ENCODE results near the gene PCDH19. TPM values are rescaled to one million over a fixed set of nuclear protein-coding genes. Genes with fewer than 3 reads are reported as not detected.
A peak's percentile ranks its signal among the peaks of the same experiment; 100 is the strongest.
"Not testable (repeated sequence)": the region's sequence is repeated elsewhere in the genome, so short reads cannot be mapped to it uniquely, and the experiment has no call there.

PCDH19 gene
- 0.35 TPM for total RNA-seq

GRCh38 chrX:100409610-100410590, at the start of gene PCDH19:
Gene PCDH19 (minus strand): TSS chrX:100410273. CDS start chrX:100408597, 1,676 bp downstream.
- peak; percentile 86 for ATAC-seq
- DNase-seq (ENCODE audit: low spot score) = peak; percentile 49

- ATAC-seq (peak; percentile 38), DNase-seq (ENCODE audit: low spot score) (peak; percentile 36)
These were observed 39.9 kb upstream of the PCDH19 start for GRCh38 chrX:100449696-100450608.

DNA sequence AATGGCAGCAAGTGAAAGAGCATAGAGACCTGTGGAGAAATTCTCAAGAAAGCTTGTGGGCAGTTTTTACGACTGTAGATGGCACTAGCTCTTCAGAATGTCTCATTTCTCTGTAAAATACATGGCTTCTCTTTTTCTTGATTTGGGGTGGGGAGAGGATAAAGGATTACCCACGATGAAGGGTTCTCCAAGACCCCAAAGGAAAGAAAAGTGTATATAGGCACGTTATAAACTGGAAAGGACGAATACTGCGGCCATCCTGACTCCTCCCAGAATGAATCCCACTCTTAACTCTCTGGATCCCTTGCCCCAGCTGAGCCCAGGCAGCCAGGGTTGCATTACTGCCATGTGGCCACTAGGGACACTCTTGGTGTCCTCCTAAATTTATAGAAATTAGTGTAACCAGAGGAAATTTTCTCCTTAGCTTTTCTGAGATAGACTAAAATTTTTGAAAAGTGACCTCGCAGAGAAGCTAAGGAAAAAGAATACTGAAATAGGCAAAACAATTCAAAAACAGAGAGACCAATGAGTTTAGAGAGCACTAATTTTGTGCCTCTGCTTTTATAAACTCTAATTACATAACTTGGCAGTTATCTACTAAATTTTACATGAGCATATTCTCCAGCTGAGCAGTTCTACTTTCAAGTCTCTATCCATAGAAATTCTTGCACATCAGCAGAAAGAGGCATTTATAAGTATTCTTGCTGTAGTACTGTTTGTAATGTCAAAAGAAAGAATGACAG, 37.8 kb upstream of the PCDH19 start:
- DNase-seq (ENCODE audit: low spot score) (no peak), ATAC-seq (peak; percentile 88)

DNA sequence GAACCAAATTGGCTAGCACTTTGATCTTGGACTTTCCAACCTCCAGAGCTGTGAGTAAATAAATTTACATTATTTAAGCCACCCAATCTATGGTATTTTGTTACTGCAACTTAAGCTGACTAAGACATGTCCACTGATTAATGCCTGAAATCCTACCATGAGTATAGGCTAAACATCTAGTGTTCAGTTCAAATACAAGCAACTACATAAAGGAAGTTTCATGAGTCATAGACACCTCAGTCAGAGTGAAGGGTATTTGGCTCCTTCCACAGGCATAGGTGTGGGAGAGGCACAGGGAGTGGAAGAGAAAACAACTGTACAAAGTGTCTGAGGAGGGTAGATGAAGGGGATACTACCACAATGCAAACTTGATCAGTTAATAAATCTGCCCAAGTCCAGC, 35.5 kb upstream of the PCDH19 start:
- ATAC-seq (no peak), DNase-seq (ENCODE audit: low spot score) (no peak)

DNA sequence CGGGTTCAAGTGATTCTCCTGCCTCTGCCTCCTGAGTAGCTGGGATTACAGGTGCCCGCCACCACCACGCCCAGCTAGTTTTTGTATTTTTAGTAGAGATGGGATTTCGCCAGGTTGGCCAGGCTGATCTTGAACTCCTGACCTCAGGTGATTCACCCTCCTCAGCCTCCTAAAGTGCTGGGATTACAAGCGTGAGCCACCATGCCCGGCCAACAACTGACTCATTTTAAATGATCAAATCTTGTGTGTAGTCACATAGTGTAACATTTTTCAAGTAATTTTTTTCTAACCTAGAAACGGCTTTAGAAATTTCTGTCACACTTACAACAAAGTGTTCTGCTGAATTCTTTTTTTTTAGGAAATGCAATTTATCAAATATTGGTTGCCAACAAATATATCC, 31.2 kb upstream of the PCDH19 start:
- DNase-seq (ENCODE audit: low spot score); ATAC-seq: not testable (repeated sequence)

DNA sequence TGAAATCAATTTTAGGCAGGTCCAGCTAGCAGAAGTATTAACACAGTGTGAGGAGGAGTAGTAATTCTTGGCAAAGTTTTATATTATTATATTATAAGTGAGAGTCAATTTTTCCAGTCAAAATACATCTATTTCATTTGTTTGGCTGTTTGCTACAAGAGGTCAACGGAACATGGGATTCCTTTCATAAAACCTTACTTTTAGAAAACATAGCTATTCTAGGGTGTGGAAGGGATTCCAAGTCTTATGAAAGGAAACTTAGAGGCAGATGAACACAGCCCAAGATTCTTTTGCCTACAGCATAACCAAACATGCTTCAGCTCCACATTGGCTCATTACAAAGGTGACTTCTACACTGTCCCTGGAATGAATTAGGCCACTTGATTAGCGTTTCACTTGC, 29.9 kb upstream of the PCDH19 start:
- no peak for DNase-seq (ENCODE audit: low spot score)
- no peak for ATAC-seq

GRCh38 chrX:100435726-100436125, 25.7 kb upstream of the PCDH19 start:
- no peak for DNase-seq (ENCODE audit: low spot score)
- ATAC-seq = no peak

DNA sequence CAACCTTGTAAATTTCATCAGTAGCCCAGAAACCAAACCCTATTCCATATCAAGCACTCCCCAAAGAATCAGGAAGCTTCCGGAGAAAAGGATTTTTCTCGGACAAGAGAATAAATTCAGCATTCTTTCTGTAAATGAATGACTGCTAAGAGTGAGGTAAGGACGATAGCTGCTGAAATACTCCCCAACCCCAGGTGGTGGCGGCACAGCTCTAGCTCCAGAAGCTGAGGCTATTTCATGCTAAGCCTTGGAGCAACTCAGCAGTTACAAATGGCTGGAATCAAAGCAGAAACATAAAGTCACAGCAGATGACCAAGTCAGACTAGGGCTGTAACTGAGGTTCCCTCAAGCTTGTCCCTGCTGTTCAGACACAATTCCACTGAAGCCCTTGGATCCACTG, 13.9 kb upstream of the PCDH19 start:
- no peak for DNase-seq (ENCODE audit: low spot score)
- ATAC-seq = no peak

- ATAC-seq (no peak), DNase-seq (ENCODE audit: low spot score) (no peak)
These were observed 8.5 kb upstream of the PCDH19 start for GRCh38 chrX:100418556-100418955.

- DNase-seq (ENCODE audit: low spot score) (no peak), ATAC-seq (no peak)
These were observed 7.6 kb upstream of the PCDH19 start for GRCh38 chrX:100417681-100418080.

DNA sequence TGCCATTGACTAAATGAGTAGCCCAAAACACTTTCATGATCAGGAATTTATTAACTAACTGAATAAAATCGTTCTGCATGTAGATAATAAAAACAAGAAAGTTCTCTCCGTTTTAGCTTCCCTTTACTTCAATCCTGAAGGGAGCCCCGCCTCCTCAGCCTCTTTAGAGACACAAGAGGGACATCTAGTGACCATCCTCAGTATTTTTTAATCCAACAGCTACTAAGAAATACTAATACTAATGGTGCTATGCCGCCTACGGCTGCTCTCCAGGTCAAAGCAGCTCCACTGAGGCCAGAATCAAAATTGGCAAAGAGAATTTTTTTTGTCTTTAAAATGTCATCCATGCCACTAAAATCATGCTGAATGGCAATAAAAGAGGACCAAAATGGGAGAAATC, 3.2 kb upstream of the PCDH19 start:
- ATAC-seq (peak; percentile 85), DNase-seq (ENCODE audit: low spot score) (peak; percentile 44)

DNA sequence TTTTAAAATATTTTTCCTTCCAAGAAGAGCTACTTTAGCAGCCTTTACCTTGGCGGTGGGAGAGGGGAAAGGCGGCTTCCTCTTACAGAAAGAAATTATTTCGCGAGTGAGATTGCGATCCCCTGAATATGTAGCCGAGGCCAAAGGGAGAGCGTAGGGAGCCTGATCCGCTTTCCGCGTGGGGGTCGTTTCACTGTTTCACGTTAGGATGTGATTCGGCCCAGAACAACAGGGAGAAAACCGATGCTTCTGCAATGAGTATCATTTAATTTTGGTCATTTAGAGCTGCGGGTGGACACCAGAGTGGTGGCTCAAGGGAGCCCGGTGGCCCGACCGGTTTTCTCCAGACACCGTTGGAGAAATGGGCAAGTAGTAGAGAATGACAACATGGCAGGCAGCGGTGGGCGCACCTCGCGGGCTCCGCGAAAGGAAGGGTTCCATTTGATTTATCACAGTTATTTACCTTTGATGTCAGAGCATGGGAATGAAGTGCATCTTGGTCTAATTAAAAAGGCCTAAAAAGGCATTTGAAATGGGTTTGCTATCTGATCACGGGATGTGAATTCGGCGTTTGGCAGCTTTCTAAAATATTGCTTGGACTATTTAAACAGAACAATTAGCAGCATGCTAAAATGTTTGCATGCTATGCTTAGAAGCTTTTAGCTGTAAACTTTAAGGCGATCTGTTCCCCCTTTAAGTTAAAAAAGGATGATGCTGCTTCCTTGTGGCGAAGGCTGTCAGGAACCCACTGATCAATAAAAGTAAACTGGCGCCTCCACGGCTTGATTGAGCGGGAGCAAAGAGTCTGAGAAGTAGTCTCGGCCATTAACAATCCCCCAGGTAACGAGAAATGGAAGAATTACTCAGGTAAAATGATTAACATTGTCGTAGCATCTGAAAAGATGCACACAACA, 2.0 kb upstream of the PCDH19 start:
- ATAC-seq (no peak), DNase-seq (ENCODE audit: low spot score) (no peak)

DNA sequence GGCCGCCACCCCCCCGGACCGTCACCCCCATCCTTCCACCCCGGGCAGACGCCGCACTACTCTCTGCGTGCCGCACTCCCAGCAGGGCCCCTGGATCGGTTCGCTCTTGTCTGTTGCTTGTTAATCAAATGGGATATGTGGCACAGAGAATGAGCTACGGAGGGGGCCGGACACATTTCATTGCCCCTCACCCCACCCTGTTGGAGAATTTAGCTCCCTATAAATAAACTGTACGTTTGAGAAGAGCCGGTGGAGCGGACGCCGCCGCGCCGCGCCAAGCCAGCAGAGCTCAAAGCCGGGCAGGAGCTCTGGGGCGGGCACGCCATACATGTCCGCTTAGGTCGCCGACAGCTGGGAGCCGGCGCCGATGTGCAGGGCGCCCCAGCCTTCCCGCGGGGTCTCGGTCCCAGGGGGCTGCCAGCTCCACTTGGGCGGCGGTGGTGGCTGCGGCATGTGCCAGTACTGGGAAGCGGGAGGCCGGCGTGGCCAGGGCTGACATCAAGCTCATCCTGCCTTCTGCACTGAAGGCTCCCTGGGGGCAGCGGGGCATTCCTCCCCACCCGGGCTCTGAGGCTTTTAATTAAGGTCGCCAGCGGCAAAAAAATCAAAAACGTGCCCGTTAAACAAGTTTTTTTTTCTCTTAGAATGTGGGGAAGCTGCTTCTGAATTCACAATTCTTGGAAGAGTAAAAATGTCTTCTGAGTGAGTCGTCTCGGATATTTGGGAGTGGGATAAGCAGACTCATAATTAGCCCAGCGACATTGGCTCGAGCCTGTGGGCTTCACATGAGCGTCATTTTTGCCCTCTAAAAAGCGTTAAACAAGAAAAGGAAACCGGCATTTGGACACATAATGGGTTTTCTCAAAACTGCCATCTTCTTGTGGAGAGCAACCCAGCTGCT, 1.1 kb upstream of the PCDH19 start:
- no peak for ATAC-seq
- DNase-seq (ENCODE audit: low spot score) = no peak

- ATAC-seq = no peak
- no peak for DNase-seq (ENCODE audit: low spot score)
These were observed 1.1 kb downstream of the PCDH19 start for GRCh38 chrX:100408713-100409609.

- no peak for ATAC-seq
- no peak for DNase-seq (ENCODE audit: low spot score)
These were observed 2.0 kb downstream of the PCDH19 start for GRCh38 chrX:100407784-100408712.

- DNase-seq (ENCODE audit: low spot score) = no peak
- ATAC-seq = no peak
These were observed 2.8 kb downstream of the PCDH19 start for GRCh38 chrX:100407147-100407783.
